ENCODE results near the gene CCDC106. TPM values are rescaled to one million over a fixed set of nuclear protein-coding genes. Genes with fewer than 3 reads are reported as not detected.

The CCDC106 gene
- total RNA-seq = 10 to 100 TPM; 17.4 to 19.4 TPM
- long read RNA-seq, partial matches to known transcripts = 1 of 13 reads
- long read RNA-seq, other reads (novel, unspliced or antisense) = 3 of 13 reads

DNA sequence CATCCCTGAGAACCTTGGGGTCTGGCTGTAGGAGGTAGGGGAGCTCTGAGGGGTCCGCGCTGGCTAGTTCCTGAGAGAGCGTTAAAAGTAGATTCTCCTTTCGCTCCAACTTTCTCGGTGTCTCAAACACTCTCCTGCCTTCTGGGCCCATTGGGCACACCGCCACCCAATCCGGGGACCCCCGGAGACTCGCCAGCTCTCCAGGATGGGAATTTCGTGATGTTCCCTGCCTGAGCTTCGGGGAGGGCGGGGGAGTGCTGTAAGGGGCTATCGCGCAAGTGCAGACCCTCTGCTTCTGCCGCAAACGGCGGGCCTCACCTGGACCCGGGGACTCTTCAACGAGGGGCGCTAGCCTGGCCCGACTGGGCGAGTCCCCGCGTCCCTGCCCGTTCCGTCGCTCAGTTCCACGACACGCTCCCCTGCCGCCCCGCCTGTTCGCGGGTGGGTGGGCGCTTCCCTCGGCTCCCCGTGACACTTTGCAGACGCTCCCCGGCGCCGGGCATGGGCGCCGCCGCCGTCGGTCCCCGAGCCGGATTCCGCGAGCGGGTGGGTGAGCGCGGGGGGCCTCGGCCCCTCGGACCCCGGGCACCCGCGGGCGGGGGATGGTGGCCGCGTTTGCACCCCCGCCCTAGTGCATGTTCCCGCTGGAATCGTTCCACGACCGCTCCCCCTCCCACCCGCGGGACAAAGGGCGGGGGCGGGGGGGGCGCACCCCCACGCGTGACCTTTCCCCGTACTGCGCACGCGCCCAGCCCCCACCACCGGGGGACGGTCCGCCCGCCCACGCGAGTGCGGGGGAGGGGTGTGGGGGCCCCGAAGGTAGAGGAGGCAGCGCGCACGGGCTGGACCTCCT lies at the start of gene CCDC106:
Gene CCDC106 (plus strand): TSS at position 481 of the 853 bp plus-strand sequence. CDS start 835 bp downstream, outside the sequence.
- intact Hi-C loops (cut with DNase I) = no loop called here
- ATAC-seq (peak; percentile 54 to 70), DNase-seq (peak; percentile 81)

DNA sequence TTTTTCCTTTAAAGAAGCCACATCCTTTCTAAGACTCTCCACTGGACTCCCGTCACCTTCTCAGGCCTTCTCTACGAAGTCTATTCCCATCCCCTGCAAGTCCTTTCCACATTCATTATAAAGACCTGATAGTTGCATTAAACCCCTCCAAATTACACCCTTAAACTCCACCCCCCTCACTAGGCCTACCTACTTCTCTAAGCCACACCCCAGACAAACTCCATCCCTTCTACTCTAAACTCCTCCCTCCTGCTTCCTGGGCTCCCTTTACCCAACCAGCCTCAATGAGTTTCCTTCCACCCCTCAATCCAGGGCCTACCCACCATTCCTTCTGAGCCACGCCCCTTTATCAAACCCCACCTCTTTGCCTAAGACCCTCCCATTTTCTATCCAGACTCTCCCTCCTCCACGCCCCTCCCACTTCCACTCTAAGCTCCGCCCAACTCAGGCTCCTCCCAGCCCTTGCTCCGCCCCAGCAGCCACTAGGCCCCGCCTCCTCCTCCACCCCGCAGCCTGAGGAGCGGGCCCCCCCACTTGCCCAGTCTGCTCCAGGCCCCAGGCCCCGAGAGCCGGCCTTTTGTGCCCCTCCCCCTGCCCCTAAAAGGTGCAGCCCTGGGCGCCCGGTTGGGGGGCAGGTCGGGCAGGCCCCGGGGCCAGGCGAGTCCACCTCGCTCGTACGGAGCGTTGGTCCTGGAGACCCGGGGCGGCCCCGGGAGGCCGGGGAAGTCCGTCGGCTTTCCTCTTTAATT lies 49.1 kb upstream of the CCDC106 start:
- intact Hi-C loops (cut with DNase I) = no loop called here
- ATAC-seq = peak; percentile 80 to 90
- peak; percentile 92 for DNase-seq

DNA sequence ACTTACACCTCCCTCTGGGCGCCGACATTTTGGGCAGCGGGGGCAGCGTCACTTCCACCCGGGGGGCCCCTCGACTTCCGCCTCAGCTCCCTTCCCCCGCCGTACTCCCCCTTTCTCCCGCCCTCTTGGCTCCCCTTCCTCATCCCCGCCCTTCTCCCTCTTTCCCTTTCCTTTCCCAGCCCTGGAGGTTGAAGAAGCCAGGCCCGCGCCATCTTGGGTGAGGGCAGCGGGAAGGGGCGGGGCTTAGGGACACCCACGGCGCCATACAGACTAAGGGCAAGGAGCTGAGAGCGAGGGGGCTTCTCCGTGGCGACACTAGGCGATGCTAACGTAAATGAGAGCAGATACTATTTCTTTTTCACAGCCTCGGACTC lies 48.6 kb upstream of the CCDC106 start, which contains the start of gene FIZ1:
Gene FIZ1 (minus strand): TSS at position 50 of the 374 bp plus-strand sequence. CDS start 1,652 bp downstream, outside the sequence.
- peak; percentile 98 for DNase-seq
- intact Hi-C loops (cut with DNase I) = no loop called here
- ATAC-seq = peak; percentile 89 to 92

DNA sequence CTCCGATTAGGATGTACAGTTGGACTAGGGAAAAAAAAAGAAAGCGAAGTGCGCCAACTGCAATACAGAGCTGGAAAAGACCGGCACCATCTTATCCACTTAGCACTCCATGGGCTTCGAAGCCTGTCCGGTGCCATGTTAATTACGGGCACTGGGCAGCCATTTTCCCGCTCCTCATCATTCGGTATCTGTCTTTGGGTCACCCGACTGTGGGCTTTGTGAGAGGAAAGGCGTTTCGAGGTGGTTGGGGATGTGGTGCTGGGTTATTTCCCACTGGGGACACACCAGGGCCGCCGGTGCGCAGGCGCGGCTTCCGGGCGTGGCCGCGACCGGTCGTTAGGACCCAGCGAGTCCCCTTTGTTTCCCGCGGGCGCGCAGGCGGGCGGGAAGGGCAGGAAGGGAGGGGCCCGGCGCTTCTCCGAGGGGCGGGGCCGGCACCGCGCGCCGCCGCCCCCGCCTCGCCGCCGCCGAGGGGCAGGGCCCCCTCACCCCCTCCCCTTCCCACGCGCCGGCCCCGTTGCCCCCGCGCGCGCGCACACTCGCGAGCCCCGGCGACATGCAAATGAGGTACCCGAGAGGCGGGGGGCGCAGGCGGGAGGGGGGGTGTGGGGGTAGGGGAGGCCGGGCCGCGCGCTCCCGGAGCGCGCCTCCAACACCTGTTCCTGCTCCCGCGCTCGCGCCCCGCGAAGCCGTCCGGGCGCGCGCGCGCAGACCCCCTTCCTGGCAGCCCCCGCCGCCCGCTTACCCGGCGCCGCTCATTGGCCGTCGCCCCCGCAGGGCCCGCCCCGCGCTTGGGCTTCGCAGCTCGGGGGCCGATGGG lies 48.0 kb upstream of the CCDC106 start, which contains the start of gene ZNF524:
Gene ZNF524 (plus strand): TSS at position 447 of the 820 bp plus-strand sequence. CDS start 1,825 bp downstream, outside the sequence.
- ATAC-seq (peak; percentile 67 to 71), DNase-seq (peak; percentile 85)
- intact Hi-C loops (cut with DNase I) = loop anchor here in 1 of 2 donors (10.0 kb wide), 1 partner anchor 85 kb away; no protein-coding TSS in a partner anchor

DNA sequence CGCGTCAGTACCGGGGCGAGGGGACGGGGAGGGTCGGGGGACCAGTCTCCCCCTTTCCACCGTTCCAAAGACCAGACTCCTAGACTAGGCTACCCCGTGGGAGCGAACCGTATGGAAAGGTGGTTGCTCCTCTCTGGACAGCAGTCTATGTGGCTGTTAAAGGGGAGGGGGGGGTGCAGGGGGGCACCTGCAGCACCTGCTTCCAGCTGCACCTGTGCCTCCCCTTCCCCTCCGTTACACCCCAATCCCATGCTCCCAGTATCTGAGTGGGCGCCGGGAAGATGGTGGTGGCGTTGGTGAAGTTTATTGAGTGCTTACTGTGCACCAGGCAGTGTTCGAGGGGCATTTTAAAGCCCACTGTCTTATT lies 47.4 kb upstream of the CCDC106 start:
- DNase-seq (no peak), ATAC-seq (no peak)
- intact Hi-C loops (cut with DNase I) = loop anchor here in 1 of 2 donors (10.0 kb wide), 1 partner anchor 86 kb away; no protein-coding TSS in a partner anchor

DNA sequence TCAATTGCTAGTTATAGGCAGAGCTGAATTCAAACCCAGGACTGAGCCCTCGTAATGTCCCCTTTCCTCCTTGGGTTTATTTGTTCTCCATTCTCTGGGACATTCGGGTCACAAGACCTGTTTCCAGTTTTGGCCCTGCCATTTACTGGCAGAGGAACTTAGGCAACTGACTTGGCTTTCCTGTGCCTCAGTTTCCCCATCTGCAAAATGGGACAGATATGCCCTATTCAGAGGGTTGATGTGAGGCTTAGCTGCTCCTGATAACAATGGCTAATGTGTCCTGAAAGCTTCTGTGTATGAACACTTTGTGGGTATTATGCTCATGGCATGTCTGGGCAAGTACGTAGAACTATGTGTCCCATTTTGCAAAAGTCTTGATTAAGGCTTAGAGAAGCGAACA lies 46.9 kb upstream of the CCDC106 start:
- intact Hi-C loops (cut with DNase I) = loop anchor here in 1 of 2 donors (10.0 kb wide), 1 partner anchor 86 kb away; no protein-coding TSS in a partner anchor
- DNase-seq (no peak), ATAC-seq (no peak)

DNA sequence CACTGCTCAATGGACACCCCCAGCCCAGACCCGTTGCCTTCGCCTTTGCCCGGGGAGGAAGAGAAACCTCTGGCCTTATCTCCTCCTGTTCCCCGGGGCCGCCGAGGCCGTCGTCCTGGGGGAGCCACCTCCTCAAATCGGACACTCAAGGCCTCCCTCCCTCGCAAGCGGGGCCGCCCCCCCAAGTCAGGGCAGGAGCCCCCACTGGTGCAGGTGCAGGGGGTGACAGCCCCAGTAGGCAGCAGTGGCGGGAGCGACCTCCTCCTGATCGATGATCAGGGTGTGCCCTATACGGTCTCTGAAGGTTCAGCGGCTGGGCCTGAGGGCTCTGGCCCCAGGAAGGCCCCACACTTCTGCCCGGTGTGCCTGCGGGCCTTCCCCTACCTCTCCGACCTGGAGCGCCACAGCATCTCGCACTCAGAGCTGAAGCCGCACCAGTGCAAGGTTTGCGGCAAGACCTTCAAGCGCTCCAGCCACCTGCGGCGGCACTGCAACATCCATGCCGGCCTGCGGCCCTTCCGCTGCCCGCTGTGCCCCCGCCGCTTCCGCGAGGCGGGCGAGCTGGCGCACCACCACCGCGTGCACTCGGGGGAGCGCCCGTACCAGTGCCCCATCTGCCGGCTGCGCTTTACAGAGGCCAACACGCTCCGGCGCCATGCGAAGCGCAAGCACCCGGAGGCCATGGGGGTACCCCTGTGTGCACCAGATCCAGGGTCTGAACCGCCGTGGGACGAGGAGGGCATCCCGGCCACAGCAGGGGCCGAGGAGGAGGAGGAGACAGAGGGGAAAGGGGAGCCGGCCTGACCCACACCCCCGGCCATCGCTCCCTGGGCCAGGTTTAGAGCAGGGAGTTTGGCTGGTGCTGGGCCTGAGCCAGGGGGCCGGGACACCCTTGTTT lies 45.7 kb upstream of the CCDC106 start:
- DNase-seq (peak; percentile 24), ATAC-seq (no peak)
- intact Hi-C loops (cut with DNase I) = loop anchor here in 1 of 2 donors (10.0 kb wide), 1 partner anchor 88 kb away; no protein-coding TSS in a partner anchor

DNA sequence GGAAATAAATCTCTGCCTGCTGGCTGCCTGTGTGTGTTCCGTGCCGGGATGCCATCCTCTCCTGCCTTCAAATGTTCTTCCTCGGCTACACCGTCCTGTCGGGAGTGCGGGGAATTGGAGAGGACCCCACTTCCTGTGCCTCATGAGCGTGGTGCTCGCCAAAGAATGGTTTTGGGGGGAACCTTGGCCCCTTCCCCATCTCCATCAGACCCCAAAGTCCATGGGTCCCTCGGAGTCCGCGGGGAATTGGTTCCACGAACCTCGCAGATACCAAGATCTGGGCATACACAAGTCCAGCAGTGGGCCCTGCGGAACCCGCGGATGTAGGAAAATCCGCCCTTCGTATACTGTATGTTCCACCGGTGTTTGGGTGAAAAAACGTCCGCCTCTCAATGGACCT lies 44.9 kb upstream of the CCDC106 start:
- DNase-seq (no peak), ATAC-seq (no peak)
- intact Hi-C loops (cut with DNase I) = loop anchor here in 1 of 2 donors (10.0 kb wide), 1 partner anchor 88 kb away; no protein-coding TSS in a partner anchor

DNA sequence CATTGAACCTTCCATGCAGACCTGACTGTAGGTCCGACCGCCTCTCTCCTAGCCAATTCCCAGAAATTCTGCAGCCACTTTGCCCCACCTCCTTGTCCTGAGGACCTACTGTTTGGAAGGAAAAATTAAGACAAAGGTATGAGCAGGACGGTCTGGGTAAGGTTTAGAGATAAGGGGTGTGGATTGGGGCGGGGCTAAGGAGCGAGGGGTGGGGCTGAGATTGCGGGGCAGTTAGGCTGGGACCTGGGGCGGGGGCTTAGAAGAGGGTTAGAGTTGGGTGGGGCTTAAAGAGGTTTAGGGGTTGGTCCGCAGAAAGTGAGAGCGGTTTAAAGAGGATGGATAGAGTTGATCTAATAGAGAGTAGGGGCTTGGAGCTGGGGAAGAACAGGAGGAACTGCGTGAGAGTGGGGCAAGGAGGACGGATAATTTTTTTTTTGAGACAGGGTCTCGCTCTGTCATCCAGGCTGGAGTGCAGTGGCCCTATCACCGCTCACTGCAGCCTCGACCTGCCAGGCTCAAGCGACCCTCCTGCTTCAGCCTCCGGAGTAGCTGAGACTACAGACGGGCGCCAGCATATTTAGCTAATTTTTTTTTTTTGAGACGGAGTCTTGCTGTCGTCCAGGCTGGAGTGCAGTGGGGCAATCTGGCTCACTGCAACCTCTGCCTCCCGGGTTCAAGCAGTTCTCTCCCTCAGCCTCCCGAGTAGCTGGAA lies 44.3 kb upstream of the CCDC106 start:
- DNase-seq = no peak
- ATAC-seq = no peak
- intact Hi-C loops (cut with DNase I) = loop anchor here in 1 of 2 donors (10.0 kb wide), 1 partner anchor 89 kb away; no protein-coding TSS in a partner anchor

DNA sequence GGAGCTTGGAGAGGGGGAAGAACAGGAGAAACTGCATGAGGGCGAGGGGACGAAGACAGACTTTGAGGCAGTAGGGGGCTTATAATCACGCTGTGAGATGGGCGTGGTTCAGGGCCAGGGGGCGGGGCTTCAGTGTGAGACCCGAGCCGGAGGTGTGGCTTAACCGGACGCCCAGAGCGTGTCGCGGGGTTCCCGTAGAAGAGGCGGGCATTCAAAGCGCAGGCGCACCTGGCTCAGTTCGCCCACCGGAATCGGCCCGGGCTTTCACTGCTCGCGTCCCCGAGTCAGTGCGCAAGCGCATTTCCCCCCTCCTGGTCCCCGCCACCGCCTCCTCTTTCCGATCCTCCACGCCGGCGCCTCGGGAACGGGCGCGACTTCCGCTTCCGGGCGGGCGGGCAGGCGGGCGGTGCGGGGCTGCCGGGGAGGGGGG lies 42.8 kb upstream of the CCDC106 start:
- ATAC-seq (peak; percentile 86 to 87), DNase-seq (peak; percentile 99)
- intact Hi-C loops (cut with DNase I) = loop anchor here (5.0 to 10.0 kb wide), 2 partner anchors 88 to 90 kb away; no protein-coding TSS in a partner anchor

DNA sequence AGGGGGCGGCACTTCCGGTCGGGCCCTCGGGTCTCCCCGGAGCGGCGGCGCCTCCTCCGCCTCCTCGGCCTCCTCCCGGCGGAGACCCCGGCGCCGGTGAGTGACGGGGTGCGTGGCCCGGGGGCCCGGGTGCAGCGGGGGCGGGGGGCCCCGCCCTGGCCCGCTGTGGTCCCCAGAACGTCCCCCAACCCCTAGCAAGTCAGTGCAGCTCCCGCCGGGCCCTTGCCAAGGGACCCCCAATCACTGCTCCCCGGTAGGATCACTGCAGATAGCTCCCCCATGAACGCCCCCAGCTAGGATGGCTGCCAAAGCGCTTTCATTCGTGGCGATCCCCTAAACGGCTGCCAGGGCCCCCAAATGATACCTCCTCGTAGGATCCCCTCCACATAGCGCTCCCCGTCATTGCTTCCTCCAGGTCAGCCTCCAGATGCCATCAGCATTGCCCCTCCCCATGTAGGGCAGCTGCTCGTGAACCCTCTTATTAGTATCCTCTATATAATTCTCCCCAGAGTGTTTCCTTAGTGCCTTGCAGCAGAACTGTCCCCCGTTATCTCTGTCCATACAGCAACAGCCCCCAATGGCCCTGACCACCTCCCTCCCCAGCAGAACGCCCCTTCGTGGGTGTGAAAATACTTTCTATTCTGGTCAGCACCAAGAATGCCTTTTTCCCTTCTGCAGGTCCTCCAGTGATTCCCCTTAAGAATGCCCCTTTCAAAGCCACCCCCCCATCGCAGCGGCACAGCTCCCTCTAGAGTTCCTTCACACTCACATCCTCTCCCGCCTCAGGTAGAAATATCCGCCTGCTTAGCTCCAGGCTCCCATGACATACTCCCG lies 42.2 kb upstream of the CCDC106 start, which contains the start of gene ZNF865:
Gene ZNF865 (plus strand): TSS at position 11 of the 834 bp plus-strand sequence. CDS start 7,972 bp downstream, outside the sequence.
- DNase-seq (peak; percentile 71), ATAC-seq (peak; percentile 50 to 55)
- intact Hi-C loops (cut with DNase I) = loop anchor here (5.0 to 10.0 kb wide), 2 partner anchors 89 to 91 kb away; no protein-coding TSS in a partner anchor

DNA sequence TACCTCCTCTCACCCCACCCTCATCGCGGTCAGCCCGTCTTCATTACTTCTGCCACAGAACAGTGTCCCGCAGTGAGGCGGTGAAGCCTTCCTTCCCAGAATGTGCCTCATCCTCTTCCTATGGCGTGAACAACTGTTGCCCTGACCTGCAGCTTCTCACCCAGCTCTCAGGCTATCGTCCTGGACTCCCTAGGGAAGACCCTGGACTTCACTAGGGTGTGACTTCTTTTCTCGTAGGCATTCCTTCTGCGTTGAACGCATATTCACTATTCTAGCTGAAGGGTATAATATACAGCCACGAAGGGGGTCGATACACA lies 41.6 kb upstream of the CCDC106 start:
- no peak for DNase-seq
- intact Hi-C loops (cut with DNase I) = loop anchor here (5.0 to 10.0 kb wide), 2 partner anchors 89 to 92 kb away; no protein-coding TSS in a partner anchor
- ATAC-seq = no peak

DNA sequence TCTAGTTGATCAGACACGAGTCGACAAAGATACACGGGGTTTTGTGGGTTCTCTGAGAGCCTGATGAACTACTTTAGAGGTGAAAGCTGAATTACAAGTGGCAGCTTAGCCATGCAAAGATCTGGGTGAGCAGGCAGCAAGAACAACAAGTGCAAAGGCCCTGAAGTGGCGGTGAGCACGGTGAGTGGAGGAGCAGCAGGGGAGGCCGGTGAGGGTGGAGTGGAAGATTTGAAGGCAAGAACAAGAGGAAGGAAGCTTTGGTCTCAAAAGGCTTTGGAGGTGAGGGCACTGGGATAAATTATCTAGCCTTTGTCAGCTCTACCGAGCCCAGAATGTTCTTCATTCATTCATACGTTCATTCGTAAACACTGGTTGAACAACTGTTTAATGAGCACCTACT lies 41.2 kb upstream of the CCDC106 start:
- DNase-seq = no peak
- intact Hi-C loops (cut with DNase I) = loop anchor here (5.0 to 10.0 kb wide), 2 partner anchors 90 to 92 kb away; no protein-coding TSS in a partner anchor

DNA sequence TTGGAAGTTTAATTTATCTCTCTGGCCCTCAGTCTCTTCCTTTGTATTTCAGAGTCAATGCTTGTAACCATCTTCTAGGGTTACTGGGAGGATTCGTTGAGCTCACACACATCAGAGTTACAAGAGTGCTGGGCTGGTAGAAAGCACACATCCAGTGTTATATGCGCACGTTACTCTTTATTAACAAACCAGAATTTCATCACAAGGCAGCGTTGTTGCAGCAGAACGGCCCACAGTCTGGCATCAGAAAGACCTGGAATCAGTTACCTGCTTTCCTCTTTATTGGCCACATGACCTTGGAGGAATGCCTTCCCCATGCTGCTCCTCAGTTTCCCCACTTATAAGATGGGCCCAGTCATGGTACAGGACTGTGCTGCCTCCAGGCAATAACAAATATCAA lies 38.7 kb upstream of the CCDC106 start:
- intact Hi-C loops (cut with DNase I) = loop anchor here (5.0 to 10.0 kb wide), 2 partner anchors 92 to 95 kb away; no protein-coding TSS in a partner anchor
- DNase-seq = no peak
- no peak for ATAC-seq

More for the DNA sequence above, 41.2 kb upstream of the CCDC106 start:
- no peak for ATAC-seq

DNA sequence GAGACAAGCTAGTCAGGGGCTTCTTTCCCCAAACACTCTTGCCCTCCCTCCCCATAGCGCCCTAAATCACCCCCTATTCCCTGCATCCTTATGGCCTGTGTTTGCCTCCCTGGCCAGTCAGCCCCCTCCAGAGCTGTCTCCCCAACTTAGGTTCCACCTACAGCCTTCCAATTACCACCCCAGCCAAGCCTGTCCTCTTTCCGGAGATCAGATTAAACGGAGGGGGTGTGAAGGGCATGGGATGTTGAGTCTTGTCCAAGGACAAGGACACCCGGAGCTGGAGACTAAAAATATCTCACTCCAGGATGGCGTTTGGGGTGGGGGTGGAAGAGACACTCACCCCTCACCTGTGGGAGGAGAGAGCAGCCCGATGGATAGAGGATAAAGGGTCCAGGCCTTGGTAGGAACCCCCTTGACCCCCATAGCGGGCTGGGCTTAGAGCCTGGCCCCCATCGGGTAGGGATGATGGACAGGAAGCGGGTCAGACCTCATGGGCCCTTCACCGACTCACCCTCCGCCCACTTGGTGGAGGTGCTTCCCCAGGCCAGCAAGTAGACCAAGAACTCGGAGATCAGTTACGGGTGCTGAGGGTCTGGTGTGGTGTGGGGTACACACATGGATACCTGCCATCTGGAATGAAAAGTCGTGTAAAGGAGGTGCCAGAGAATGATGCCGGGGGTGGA lies 36.6 kb upstream of the CCDC106 start:
- ATAC-seq (peak; percentile 63 to 76), DNase-seq (no peak)
- intact Hi-C loops (cut with DNase I) = no loop called here

Measured in left cardiac atrium (tissue), 4 donors.